Esophagus squamous epithelium (tissue), 4 donors: ENCODE data around the gene SUMO1.

ENCODE experiments used
- CTCF ChIP-seq, 6 experiments: fragments of 450-650 bp in 4 of 6; fragments of 200-600 bp in 2 of 6; sonication (generic) in 2 of 6; IDR thresholded peaks; one replicate each; pipeline ENCODE4 v1.5.1; 2016 to 2019; ENCODE audit warnings: antibody characterized with exemption in 6 of 6, mild to moderate bottlenecking in 4 of 6, moderate library complexity in 4 of 6
- POLR2A ChIP-seq, 4 donors: fragments of 450-650 bp; IDR thresholded peaks; one replicate each; pipeline ENCODE4 v1.6.1; 2017; ENCODE audit warnings: antibody characterized with exemption in 4 of 4, mild to moderate bottlenecking in 4 of 4, moderate library complexity in 3 of 4

GRCh38 chr2:202201220-202202160 is 36.9 kb downstream of the SUMO1 start:
- no peak for TF ChIP-seq POLR2A (IDR thresholded peaks at IDR 0.05)
- no peak for TF ChIP-seq CTCF (IDR thresholded peaks at IDR 0.05)
